ENCODE measurements around the gene POLE.

GRCh38 chr12:132578826-132579225, 108.3 kb downstream of the POLE start:
- TF ChIP-seq CTCF (conservative IDR thresholded peaks at IDR 0.05; ENCODE audit: low read depth, low read length) (no peak), EZH2 (IDR thresholded peaks at IDR 0.05; ENCODE audit: low read length, unreplicated experiment) (no peak), EZH2phosphoT487 (IDR thresholded peaks at IDR 0.05; ENCODE audit: borderline replicate concordance, low read length) (no peak)
